ENCODE measurements around the gene ZFP1.

The ZFP1 gene

DNA sequence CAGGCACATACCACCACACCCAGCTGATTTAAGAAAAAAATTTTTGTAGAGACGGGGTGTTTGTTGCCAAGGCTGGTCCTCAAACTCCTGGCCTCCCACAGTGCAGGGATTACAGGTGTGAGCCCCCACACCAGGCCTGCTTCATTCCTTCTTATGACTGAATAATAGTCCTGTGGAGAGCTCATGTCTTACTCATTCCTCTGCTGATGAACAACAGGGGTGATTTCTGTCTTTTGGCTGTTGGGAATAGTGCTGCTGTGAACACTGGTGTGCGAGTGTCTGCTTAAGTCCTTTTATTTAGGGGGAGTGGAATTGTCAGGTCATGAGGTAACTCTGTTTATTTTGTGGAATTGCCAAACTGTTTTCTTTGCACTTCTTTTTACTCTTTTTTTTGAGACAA lies 67.8 kb downstream of the ZFP1 start:
- Mint-ChIP-seq H3K27ac (no peak overlapping the region), H3K4me1 (ENCODE audit: low read depth) (peaks cover 14% of the 10 kb centered on the region), H3K27me3 (no peaks in the 10 kb centered on the region), H3K9me3 (ENCODE audit: low read depth) (no peaks in the 10 kb centered on the region), H3K4me3 (no peak overlapping the region), H3K36me3 (no peaks in the 10 kb centered on the region)

- Mint-ChIP-seq H3K27me3 (no peaks in the 10 kb centered on the region), H3K4me1 (ENCODE audit: low read depth) (peaks cover 14% of the 10 kb centered on the region), H3K27ac (no peak overlapping the region), H3K9me3 (ENCODE audit: low read depth) (no peaks in the 10 kb centered on the region), H3K36me3 (no peaks in the 10 kb centered on the region), H3K4me3 (no peak overlapping the region)
Measured at GRCh38 chr16:75216576-75216975, 68.3 kb downstream of the ZFP1 start.

DNA sequence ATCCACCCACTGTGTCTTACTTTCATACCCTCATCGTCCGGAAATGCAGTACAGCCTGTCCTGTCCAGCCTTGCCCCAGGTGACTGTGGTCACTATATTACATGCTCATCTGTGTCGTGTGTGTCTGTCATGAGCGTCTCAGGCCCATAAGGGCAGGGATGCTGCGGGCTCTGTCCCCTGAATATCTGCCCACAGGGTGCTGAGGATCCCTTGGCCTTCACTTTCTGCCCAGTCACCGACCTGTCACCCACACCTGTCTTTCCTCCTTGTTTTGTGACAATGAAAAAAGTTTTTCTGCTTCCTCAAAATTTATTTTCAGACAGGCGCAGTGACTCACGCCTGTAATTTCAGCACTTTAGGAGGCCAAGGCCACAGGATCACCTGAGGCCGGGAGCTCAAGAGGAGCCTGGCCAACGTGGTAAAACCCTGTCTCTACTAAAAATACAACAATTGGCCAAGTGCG lies 69.1 kb downstream of the ZFP1 start:
- H3K4me1 Mint-ChIP-seq (ENCODE audit: low read depth), result peaks cover 14% of the 10 kb centered on the region
- no peaks in the 10 kb centered on the region for H3K36me3 Mint-ChIP-seq
- H3K27me3 Mint-ChIP-seq, result no peaks in the 10 kb centered on the region
- no peak overlapping the region for H3K27ac Mint-ChIP-seq
- no peak overlapping the region for H3K4me3 Mint-ChIP-seq
- H3K9me3 Mint-ChIP-seq (ENCODE audit: low read depth), result no peaks in the 10 kb centered on the region

GRCh38 chr16:75218256-75219076 lies 70.1 kb downstream of the ZFP1 start, which contains the start of gene CTRB1:
Gene CTRB1, plus strand, starts transcription at chr16:75218988. Its CDS starts 20 bp downstream, at chr16:75219008.
- Mint-ChIP-seq H3K4me3 (peak within 1 kb of the TSS; percentile 75), H3K9me3 (ENCODE audit: low read depth) (no peaks in the 10 kb centered on the region), H3K27ac (peak within 1 kb of the TSS; percentile 54), H3K4me1 (ENCODE audit: low read depth) (peaks cover 14% of the 10 kb centered on the region), H3K36me3 (no peaks in the 10 kb centered on the region), H3K27me3 (no peaks in the 10 kb centered on the region)

- no peaks in the 10 kb centered on the region for H3K36me3 Mint-ChIP-seq
- no peaks in the 10 kb centered on the region for H3K27me3 Mint-ChIP-seq
- H3K4me1 Mint-ChIP-seq (ENCODE audit: low read depth), result peaks cover 14% of the 10 kb centered on the region
- H3K4me3 Mint-ChIP-seq, result no peak overlapping the region
- no peak overlapping the region for H3K27ac Mint-ChIP-seq
- H3K9me3 Mint-ChIP-seq (ENCODE audit: low read depth), result no peaks in the 10 kb centered on the region
Measured at GRCh38 chr16:75219088-75219487, 70.8 kb downstream of the ZFP1 start.

GRCh38 chr16:75219838-75220237 lies 71.5 kb downstream of the ZFP1 start:
- no peaks in the 10 kb centered on the region for H3K36me3 Mint-ChIP-seq
- H3K27me3 Mint-ChIP-seq, result no peaks in the 10 kb centered on the region
- peak overlapping the region; percentile 51 for H3K27ac Mint-ChIP-seq
- peaks cover 14% of the 10 kb centered on the region for H3K4me1 Mint-ChIP-seq (ENCODE audit: low read depth)
- H3K9me3 Mint-ChIP-seq (ENCODE audit: low read depth), result no peaks in the 10 kb centered on the region
- peak overlapping the region; percentile 75 for H3K4me3 Mint-ChIP-seq

All from activated naive CD8-positive, alpha-beta T cell (primary cell).